Measurements from ENCODE around the gene GBE1.

- no peak for TF ChIP-seq CTCF (IDR thresholded peaks at IDR 0.05; ENCODE audit: low read depth, low read length)
- TF ChIP-seq POLR2A (IDR thresholded peaks at IDR 0.05; ENCODE audit: extremely low read depth, insufficient read length): no peak
- no peak for TF ChIP-seq MAX (IDR thresholded peaks at IDR 0.05; ENCODE audit: low read depth, low read length)
Measured at GRCh38 chr3:81726132-81726531, 35.3 kb downstream of the GBE1 start.

All from NB4 (cell line).